ENCODE measurements around the gene GNPAT.

The GNPAT gene

GRCh38 chr1:231240883-231241735, at the start of gene GNPAT:
TSS of gene GNPAT (plus strand) at chr1:231241212. CDS start at chr1:231241379, 167 bp downstream.
- no peak for TF ChIP-seq CTCF (IDR thresholded peaks at IDR 0.05; ENCODE audit: low read depth, low read length)
- peak within 1 kb of the TSS; percentile 93 for H3K4me3 ChIP-seq (ENCODE audit: low read depth, low read length)

GRCh38 chr1:231192620-231193163, 48.3 kb upstream of the GNPAT start:
- no peak overlapping the region for H3K4me3 ChIP-seq (ENCODE audit: low read depth, low read length)
- TF ChIP-seq CTCF (IDR thresholded peaks at IDR 0.05; ENCODE audit: low read depth, low read length) = no peak

GRCh38 chr1:231193710-231194340, 47.2 kb upstream of the GNPAT start:
- TF ChIP-seq CTCF (IDR thresholded peaks at IDR 0.05; ENCODE audit: low read depth, low read length) = no peak
- no peak overlapping the region for H3K4me3 ChIP-seq (ENCODE audit: low read depth, low read length)

GRCh38 chr1:231194476-231194842, 46.6 kb upstream of the GNPAT start:
- TF ChIP-seq CTCF (IDR thresholded peaks at IDR 0.05; ENCODE audit: low read depth, low read length) = no peak
- H3K4me3 ChIP-seq (ENCODE audit: low read depth, low read length) = no peak overlapping the region

- TF ChIP-seq CTCF (IDR thresholded peaks at IDR 0.05; ENCODE audit: low read depth, low read length) = no peak
Measured at GRCh38 chr1:231194843-231195516, 46.0 kb upstream of the GNPAT start.

GRCh38 chr1:231196307-231196706, 44.7 kb upstream of the GNPAT start:
- H3K4me3 ChIP-seq (ENCODE audit: low read depth, low read length) = no peak overlapping the region
- no peak for TF ChIP-seq CTCF (IDR thresholded peaks at IDR 0.05; ENCODE audit: low read depth, low read length)

More at GRCh38 chr1:231194843-231195516, 46.0 kb upstream of the GNPAT start:
- no peak overlapping the region for H3K4me3 ChIP-seq (ENCODE audit: low read depth, low read length)
